ENCODE data around the gene MIS12. TPM values are rescaled to one million over a fixed set of nuclear protein-coding genes. Genes with fewer than 3 reads are reported as not detected.

The MIS12 gene
- polyA plus RNA-seq, 6 donors from 2014 or later = 12.2 to 34.3 (median 26.8) TPM

- peak overlapping the region in 1 of 6 donors; percentile 15 for H3K27ac Mint-ChIP-seq
- H3K4me3 Mint-ChIP-seq = no peak overlapping the region
- peaks cover 9% of the 10 kb centered on the region in 2 donors for H3K36me3 Mint-ChIP-seq
- no peak for ATAC-seq (ENCODE audit: low read depth in 2 of 2)
- no peaks in the 10 kb centered on the region for H3K9me3 Mint-ChIP-seq
- peaks cover 7 to 13% (median 9%) of the 10 kb centered on the region in 3 donors for H3K4me1 Mint-ChIP-seq
- H3K27me3 Mint-ChIP-seq = no peaks in the 10 kb centered on the region
- no peak for DNase-seq
These were observed 12.5 kb upstream of the MIS12 start for GRCh38 chr17:5473906-5474305.

GRCh38 chr17:5478992-5479391, 7.4 kb upstream of the MIS12 start:
- ATAC-seq (ENCODE audit: low read depth in 2 of 2) (no peak), DNase-seq (no peak)
- Mint-ChIP-seq H3K4me3 (no peak overlapping the region), H3K9me3 (no peaks in the 10 kb centered on the region), H3K27ac (no peak overlapping the region), H3K36me3 (peaks cover 16% of the 10 kb centered on the region in 2 donors), H3K4me1 (peaks cover 7 to 20% (median 7%) of the 10 kb centered on the region in 3 donors), H3K27me3 (no peaks in the 10 kb centered on the region)

- Mint-ChIP-seq H3K27me3 (no peaks in the 10 kb centered on the region), H3K4me3 (no peak overlapping the region), H3K9me3 (no peaks in the 10 kb centered on the region), H3K27ac (peak overlapping the region in 1 of 6 donors; percentile 28), H3K4me1 (peaks cover 14 to 38% (median 15%) of the 10 kb centered on the region in 3 donors), H3K36me3 (peaks cover 16% of the 10 kb centered on the region in 2 donors)
- ATAC-seq (ENCODE audit: low read depth in 2 of 2) (no peak), DNase-seq (no peak)
These were observed 5.4 kb upstream of the MIS12 start for GRCh38 chr17:5480962-5481361.

GRCh38 chr17:5481451-5481850, 4.9 kb upstream of the MIS12 start:
- peaks cover 14 to 38% (median 15%) of the 10 kb centered on the region in 3 donors for H3K4me1 Mint-ChIP-seq
- DNase-seq (no peak), ATAC-seq (ENCODE audit: low read depth in 2 of 2) (no peak)
- peaks cover 15 to 16% of the 10 kb centered on the region in 2 donors for H3K36me3 Mint-ChIP-seq
- no peaks in the 10 kb centered on the region for H3K27me3 Mint-ChIP-seq
- H3K4me3 Mint-ChIP-seq = no peak overlapping the region
- peak overlapping the region in 2 of 6 donors; percentile 14 to 31 for H3K27ac Mint-ChIP-seq
- H3K9me3 Mint-ChIP-seq = no peaks in the 10 kb centered on the region

- Mint-ChIP-seq H3K4me1 (peaks cover 21 to 48% (median 26%) of the 10 kb centered on the region in 3 donors), H3K27me3 (no peaks in the 10 kb centered on the region), H3K27ac (peak within 1 kb of the TSS; percentile 97 to 100 (median 99)), H3K36me3 (peaks cover 8 to 18% of the 10 kb centered on the region in 2 donors), H3K4me3 (peak within 1 kb of the TSS; percentile 92 to 100 (median 96)), H3K9me3 (no peaks in the 10 kb centered on the region)
- DNase-seq (no peak), ATAC-seq (ENCODE audit: low read depth in 2 of 2) (peak in 1 of 2 donors; percentile 1)
These were observed 828 bp upstream of the MIS12 start, which contains the start of gene DERL2 for GRCh38 chr17:5485270-5486205. Gene DERL2 (minus strand): TSS chr17:5486178. CDS start chr17:5486161, 17 bp downstream.

- Mint-ChIP-seq H3K9me3 (peaks cover 0 to 5% (median 0%) of the 10 kb centered on the region in 7 donors), H3K27ac (peak overlapping the region in 1 of 6 donors; percentile 40), H3K27me3 (no peaks in the 10 kb centered on the region), H3K36me3 (peaks cover 8 to 13% of the 10 kb centered on the region in 2 donors), H3K4me1 (peaks cover 21 to 37% (median 26%) of the 10 kb centered on the region in 3 donors), H3K4me3 (peak overlapping the region in 2 of 8 donors; percentile 29 to 100)
- ATAC-seq (ENCODE audit: low read depth in 2 of 2) (no peak), DNase-seq (no peak)
These were observed 2.4 kb downstream of the MIS12 start for GRCh38 chr17:5488752-5489151.

GRCh38 chr17:5492970-5493369, 6.6 kb downstream of the MIS12 start:
- DNase-seq (no peak), ATAC-seq (ENCODE audit: low read depth in 2 of 2) (no peak)
- peaks cover 0 to 6% (median 0%) of the 10 kb centered on the region in 3 donors for H3K27me3 Mint-ChIP-seq

GRCh38 chr17:5499476-5500231, 13.3 kb downstream of the MIS12 start:
- no peaks in the 10 kb centered on the region for H3K9me3 Mint-ChIP-seq
- peaks cover 0 to 11% of the 10 kb centered on the region in 2 donors for H3K36me3 Mint-ChIP-seq
- H3K4me1 Mint-ChIP-seq = peaks cover 17 to 29% (median 25%) of the 10 kb centered on the region in 3 donors
- DNase-seq (no peak), ATAC-seq (ENCODE audit: low read depth in 2 of 2) (peak in 1 of 2 donors; percentile 14)
- peak overlapping the region in 7 of 8 donors; percentile 34 to 97 (median 95) for H3K4me3 Mint-ChIP-seq
- H3K27ac Mint-ChIP-seq = peak overlapping the region in 4 of 6 donors; percentile 28 to 85 (median 78)
- peaks cover 0 to 6% (median 0%) of the 10 kb centered on the region in 3 donors for H3K27me3 Mint-ChIP-seq

More at GRCh38 chr17:5492970-5493369, 6.6 kb downstream of the MIS12 start:
- Mint-ChIP-seq H3K9me3 (peaks cover 0 to 5% (median 0%) of the 10 kb centered on the region in 7 donors), H3K27ac (no peak overlapping the region), H3K36me3 (peaks cover 6 to 10% of the 10 kb centered on the region in 2 donors), H3K4me3 (no peak overlapping the region), H3K4me1 (peaks cover 5 to 6% (median 5%) of the 10 kb centered on the region in 3 donors)

GRCh38 chr17:5500247-5500588, 13.9 kb downstream of the MIS12 start:
- Mint-ChIP-seq H3K4me3 (peak overlapping the region; percentile 80 to 97 (median 94)), H3K4me1 (peaks cover 17 to 29% (median 25%) of the 10 kb centered on the region in 3 donors), H3K27me3 (peaks cover 0 to 6% (median 0%) of the 10 kb centered on the region in 3 donors), H3K27ac (peak overlapping the region in 5 of 6 donors; percentile 74 to 95 (median 84)), H3K9me3 (no peaks in the 10 kb centered on the region), H3K36me3 (peaks cover 0 to 11% of the 10 kb centered on the region in 2 donors)
- ATAC-seq (ENCODE audit: low read depth in 2 of 2) (no peak), DNase-seq (peak; percentile 1)

GRCh38 chr17:5500589-5501391, 14.4 kb downstream of the MIS12 start:
- Mint-ChIP-seq H3K27me3 (peaks cover 0 to 6% (median 0%) of the 10 kb centered on the region in 3 donors), H3K27ac (peak overlapping the region; percentile 47 to 95 (median 88)), H3K9me3 (no peaks in the 10 kb centered on the region), H3K4me3 (peak overlapping the region; percentile 80 to 97 (median 94)), H3K4me1 (peaks cover 20 to 29% (median 25%) of the 10 kb centered on the region in 3 donors), H3K36me3 (peaks cover 3 to 15% of the 10 kb centered on the region in 2 donors)
- DNase-seq = peak; percentile 75
- ATAC-seq (ENCODE audit: low read depth in 2 of 2) = peak; percentile 94 to 97

- Mint-ChIP-seq H3K36me3 (peaks cover 5 to 18% of the 10 kb centered on the region in 2 donors), H3K4me1 (peaks cover 21 to 29% (median 25%) of the 10 kb centered on the region in 3 donors), H3K9me3 (no peaks in the 10 kb centered on the region), H3K27ac (peak overlapping the region; percentile 3 to 95 (median 87)), H3K4me3 (peak overlapping the region; percentile 37 to 95 (median 74)), H3K27me3 (peaks cover 0 to 6% (median 0%) of the 10 kb centered on the region in 3 donors)
- no peak for ATAC-seq (ENCODE audit: low read depth in 2 of 2)
- DNase-seq = no peak
These were observed 15.3 kb downstream of the MIS12 start for GRCh38 chr17:5501685-5502084.

GRCh38 chr17:5502552-5502951, 16.2 kb downstream of the MIS12 start:
- no peak for ATAC-seq (ENCODE audit: low read depth in 2 of 2)
- no peaks in the 10 kb centered on the region for H3K27me3 Mint-ChIP-seq
- H3K9me3 Mint-ChIP-seq = no peaks in the 10 kb centered on the region
- H3K36me3 Mint-ChIP-seq = peaks cover 5 to 18% of the 10 kb centered on the region in 2 donors
- peak overlapping the region in 3 of 6 donors; percentile 6 to 71 (median 41) for H3K27ac Mint-ChIP-seq
- peaks cover 21 to 29% (median 25%) of the 10 kb centered on the region in 3 donors for H3K4me1 Mint-ChIP-seq
- DNase-seq = no peak
- peak overlapping the region in 3 of 8 donors; percentile 12 to 80 (median 42) for H3K4me3 Mint-ChIP-seq
